Ascending aorta (tissue), 2 donors: ENCODE results near the gene CYSTM1. TPM values are rescaled to one million over a fixed set of nuclear protein-coding genes. Genes with fewer than 3 reads are reported as not detected.

Source experiments
- DNase-seq, 2 donors: peaks; one replicate each; pipeline ENCODE4 v3.0.0-alpha.2; 2019; ENCODE audit warnings: low spot score in 2 of 2
- H3K27ac ChIP-seq, 2 donors: fragments of 200-600 bp; sonication (generic); one replicate each; pipeline ENCODE4 v1.5.1; 2016 to 2017; ENCODE audit warnings: mild to moderate bottlenecking in 1 of 2
- H3K27me3 ChIP-seq: fragments of 200-600 bp; sonication (generic); one replicate; pipeline ENCODE4 v1.5.1; 2017
- H3K36me3 ChIP-seq, 2 donors: fragments of 200-600 bp; sonication (generic); one replicate each; pipeline ENCODE4 v1.5.1; 2016
- H3K4me1 ChIP-seq, 2 donors: fragments of 200-600 bp; sonication (generic); one replicate each; pipeline ENCODE4 v1.5.1; 2016 to 2017; ENCODE audit warnings: mild to moderate bottlenecking in 1 of 2
- H3K4me3 ChIP-seq, 2 donors: fragments of 200-600 bp; sonication (generic); one replicate each; pipeline ENCODE4 v1.5.1; 2016 to 2017; ENCODE audit warnings: mild to moderate bottlenecking in 1 of 2
- H3K9me3 ChIP-seq, 2 donors: fragments of 200-600 bp; sonication (generic); one replicate each; pipeline ENCODE4 v1.5.1; 2016
- intact Hi-C: fragments of 100-400 bp; cut with DNase I; formaldehyde crosslinking; loops from one replicate; pipeline ENCODE4 v1.15.1; 2023
- total RNA-seq: library from RNA; depleted of rRNA; stranded (reverse); fragments of >200 nt; gene quantifications from one replicate; pipeline ENCODE4 v1.1.0, GENCODE V29; 2016
- TF ChIP-seq, protein P1 (sequence below), 3 experiments: fragments of 200-600 bp in 2 of 3; fragments of 450-650 bp in 1 of 3; sonication (generic) in 2 of 3; IDR thresholded peaks; one replicate each; pipeline ENCODE4 v1.5.1; 2016 to 2019; ENCODE audit warnings: antibody characterized with exemption in 3 of 3, mild to moderate bottlenecking in 1 of 3, moderate library complexity in 1 of 3

The CYSTM1 gene
- total RNA-seq, 1 donor from 2014 or later = 66.3 TPM

DNA sequence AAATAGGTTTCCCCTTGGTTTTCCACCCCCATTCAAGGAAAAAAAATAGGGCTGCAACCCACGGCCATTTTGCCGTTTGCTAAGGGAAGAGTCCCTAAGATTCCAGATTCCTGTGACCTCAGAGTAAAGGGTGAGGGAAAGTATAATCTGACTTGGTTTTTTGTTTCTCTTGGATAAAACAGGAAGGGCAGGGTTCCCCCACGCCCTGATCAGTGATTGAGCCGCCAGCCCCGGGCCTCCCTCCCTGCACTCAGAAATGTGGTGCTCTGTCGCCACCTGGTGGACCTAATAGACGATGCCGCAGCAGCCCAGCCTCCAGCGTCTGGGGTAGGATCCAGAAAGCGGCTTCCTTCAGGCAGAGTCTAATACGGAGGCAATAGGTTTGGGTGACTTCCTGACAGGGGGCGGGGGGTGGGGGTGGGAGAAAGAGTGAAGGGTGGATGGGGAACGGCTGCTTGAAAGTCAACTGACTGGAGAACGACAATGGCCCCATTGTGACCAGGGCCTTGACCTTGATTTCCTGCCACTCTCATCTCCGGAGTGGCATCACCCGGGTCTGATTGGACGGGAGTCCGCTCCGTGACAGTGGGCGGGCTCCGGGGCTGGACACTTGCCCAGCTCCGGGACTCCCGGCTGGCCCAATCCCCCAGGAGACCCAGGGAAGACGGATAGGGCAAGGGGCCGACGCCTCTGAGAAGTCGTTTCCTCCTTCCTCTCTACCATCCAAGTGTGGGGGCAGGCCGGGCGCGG is 17.8 kb upstream of the CYSTM1 start:
- intact Hi-C loops = loop anchor here (1.0 to 5.0 kb wide), 3 partner anchors 12 to 370 kb away; no protein-coding TSS in a partner anchor
- H3K4me1 ChIP-seq = peaks cover 0 to 14% of the 10 kb centered on the region in 2 donors
- peak; percentile 39 to 93 for DNase-seq
- H3K27me3 ChIP-seq = peaks cover 3% of the 10 kb centered on the region
- TF ChIP-seq, protein P1, sequence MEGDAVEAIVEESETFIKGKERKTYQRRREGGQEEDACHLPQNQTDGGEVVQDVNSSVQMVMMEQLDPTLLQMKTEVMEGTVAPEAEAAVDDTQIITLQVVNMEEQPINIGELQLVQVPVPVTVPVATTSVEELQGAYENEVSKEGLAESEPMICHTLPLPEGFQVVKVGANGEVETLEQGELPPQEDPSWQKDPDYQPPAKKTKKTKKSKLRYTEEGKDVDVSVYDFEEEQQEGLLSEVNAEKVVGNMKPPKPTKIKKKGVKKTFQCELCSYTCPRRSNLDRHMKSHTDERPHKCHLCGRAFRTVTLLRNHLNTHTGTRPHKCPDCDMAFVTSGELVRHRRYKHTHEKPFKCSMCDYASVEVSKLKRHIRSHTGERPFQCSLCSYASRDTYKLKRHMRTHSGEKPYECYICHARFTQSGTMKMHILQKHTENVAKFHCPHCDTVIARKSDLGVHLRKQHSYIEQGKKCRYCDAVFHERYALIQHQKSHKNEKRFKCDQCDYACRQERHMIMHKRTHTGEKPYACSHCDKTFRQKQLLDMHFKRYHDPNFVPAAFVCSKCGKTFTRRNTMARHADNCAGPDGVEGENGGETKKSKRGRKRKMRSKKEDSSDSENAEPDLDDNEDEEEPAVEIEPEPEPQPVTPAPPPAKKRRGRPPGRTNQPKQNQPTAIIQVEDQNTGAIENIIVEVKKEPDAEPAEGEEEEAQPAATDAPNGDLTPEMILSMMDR (IDR thresholded peaks at IDR 0.05) = peak; percentile 90 to 92 (median 91)
- peak overlapping the region; percentile 47 to 51 for H3K4me3 ChIP-seq
- H3K36me3 ChIP-seq = no peaks in the 10 kb centered on the region
- no peaks in the 10 kb centered on the region for H3K9me3 ChIP-seq
- no peak overlapping the region for H3K27ac ChIP-seq

DNA sequence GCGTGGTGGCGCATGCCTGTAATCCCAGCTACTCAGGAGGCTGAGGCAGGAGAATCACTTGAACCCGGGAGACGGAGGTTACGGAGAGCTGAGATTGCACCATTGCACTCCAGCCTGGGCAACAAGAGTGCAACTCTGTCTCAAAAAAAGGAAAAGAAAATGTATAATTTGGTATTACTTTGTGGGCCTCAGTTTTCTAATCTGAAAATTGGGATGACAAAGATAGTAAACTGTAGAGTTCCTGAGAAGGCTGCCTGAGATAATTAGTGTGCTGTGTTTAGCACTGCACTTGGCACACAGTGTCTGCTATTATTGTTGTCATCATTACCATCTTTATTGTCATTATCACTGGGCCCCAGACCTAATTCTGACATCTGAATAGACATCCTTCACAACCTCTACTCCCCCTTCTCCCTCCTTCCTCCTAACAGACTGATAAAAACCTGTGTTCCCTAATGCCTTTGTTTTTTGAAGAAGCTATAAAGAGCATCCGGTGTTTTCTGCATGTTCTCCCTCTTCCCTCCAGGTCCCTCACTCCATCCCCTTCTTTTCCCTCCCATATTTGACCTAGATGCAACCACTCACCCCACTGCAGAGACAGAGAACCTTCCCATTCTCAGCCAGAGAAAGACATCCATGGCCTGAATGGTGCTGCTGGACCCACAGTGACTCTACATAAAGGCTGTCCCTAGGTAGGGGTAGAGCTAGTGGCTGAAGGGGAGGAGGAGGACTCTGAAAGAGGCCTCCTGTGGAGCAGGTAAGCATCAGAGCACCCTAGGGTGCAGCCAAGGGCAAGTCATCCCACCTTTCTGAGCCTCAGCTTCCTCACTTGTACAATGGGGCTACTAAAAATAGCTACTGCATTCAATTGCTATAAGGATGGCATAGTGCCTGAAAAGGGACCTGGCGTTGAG is 15.7 kb upstream of the CYSTM1 start:
- Histone ChIP-seq H3K27ac (no peak overlapping the region), H3K27me3 (peaks cover 3% of the 10 kb centered on the region), H3K4me1 (peaks cover 0 to 8% of the 10 kb centered on the region in 2 donors), H3K36me3 (no peaks in the 10 kb centered on the region), H3K9me3 (no peaks in the 10 kb centered on the region), H3K4me3 (no peak overlapping the region)
- peak in 1 of 2 donors; percentile 25 for DNase-seq
- intact Hi-C loops = loop anchor here (5.0 kb wide), 1 partner anchor 372 kb away; no protein-coding TSS in a partner anchor
- TF ChIP-seq, protein P1 (IDR thresholded peaks at IDR 0.05) = no peak

DNA sequence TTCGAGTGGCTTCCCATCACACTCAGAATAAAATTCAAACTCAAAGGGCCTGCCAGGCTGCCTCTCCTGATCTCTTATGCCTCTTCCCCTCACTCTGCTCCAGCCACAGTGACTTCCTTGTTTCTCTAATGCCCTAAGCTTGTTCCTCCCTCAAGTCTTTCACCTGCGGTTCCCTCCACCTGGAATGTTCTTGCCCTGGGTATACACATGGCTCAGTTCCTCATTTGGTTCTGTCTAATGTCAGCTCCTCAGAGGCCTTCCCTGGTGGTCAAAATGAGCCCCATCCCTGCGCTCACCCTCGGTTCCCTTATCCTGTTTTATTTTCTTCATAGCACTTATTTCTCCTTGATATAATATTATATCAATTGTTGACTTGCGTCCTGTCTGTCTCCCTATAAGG is 12.7 kb upstream of the CYSTM1 start:
- Histone ChIP-seq H3K27ac (no peak overlapping the region), H3K9me3 (no peaks in the 10 kb centered on the region), H3K36me3 (no peaks in the 10 kb centered on the region), H3K4me3 (no peak overlapping the region), H3K27me3 (peaks cover 3% of the 10 kb centered on the region), H3K4me1 (peaks cover 0 to 5% of the 10 kb centered on the region in 2 donors)
- TF ChIP-seq, protein P1 (IDR thresholded peaks at IDR 0.05) = no peak
- DNase-seq = no peak
- intact Hi-C loops = no loop called here

DNA sequence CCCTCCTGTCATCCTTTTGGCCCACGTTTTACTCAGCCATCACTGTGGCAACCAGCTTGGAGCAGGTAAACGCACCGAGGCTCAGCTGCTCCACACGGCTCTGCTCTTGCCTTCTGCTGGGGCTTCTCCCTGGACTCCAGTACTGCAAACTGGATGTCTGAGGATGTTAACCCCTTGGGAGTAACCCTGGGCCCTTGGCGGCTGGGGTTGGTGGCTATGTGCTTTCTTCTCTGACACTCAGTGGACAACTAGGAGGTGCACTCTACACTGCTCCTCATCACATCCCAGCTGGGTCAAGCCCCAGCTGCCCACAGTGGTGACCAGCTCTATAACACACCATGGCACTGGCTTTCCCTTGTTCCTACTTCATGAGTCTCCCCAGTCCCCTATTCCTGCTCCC is 12.2 kb upstream of the CYSTM1 start:
- H3K4me3 ChIP-seq = no peak overlapping the region
- intact Hi-C loops = no loop called here
- peaks cover 3% of the 10 kb centered on the region for H3K27me3 ChIP-seq
- no peak for DNase-seq
- no peaks in the 10 kb centered on the region for H3K9me3 ChIP-seq
- H3K27ac ChIP-seq = no peak overlapping the region
- no peaks in the 10 kb centered on the region for H3K4me1 ChIP-seq
- TF ChIP-seq, protein P1 (IDR thresholded peaks at IDR 0.05) = no peak
- no peaks in the 10 kb centered on the region for H3K36me3 ChIP-seq

DNA sequence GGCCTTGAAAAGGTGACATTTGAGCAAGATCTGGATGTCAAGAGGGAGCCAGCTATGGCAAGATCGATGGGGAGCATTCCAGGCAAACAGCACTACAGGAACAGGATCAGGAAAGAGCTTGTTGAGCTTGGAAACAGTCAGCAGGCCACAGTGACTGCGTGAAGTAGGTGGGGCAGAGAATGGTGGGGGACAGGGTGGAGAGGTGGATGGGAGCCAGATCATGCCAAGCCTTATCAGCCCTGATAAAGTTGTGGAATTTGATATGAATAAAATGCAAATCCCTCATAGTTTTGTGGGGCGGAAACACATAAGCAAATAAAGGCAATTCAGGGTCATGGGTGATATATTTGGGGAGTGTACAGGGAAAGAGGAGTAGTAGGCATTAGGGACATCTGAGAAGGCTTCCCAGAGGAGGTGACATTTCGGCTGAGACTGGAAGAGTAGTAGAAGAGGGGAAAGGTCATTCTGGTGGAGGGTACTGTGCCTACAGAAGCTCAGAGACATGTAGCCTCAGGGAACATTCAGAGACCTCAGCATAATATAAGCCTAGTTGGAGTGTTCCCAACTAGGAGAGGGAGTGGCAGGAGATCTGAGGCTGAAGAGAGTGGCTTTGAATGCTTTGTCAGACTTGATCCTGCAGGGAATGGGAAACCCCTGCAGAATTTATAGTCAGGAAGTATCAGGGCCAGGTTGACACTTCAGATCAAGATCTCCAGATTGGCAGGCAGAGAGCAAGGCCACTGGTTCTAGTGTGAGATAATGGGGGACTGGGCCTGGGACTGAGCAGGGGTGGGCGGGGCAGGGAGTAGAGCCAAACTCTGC is 9.7 kb upstream of the CYSTM1 start:
- intact Hi-C loops = no loop called here
- H3K4me3 ChIP-seq = no peak overlapping the region
- no peaks in the 10 kb centered on the region for H3K36me3 ChIP-seq
- DNase-seq = no peak
- TF ChIP-seq, protein P1 (IDR thresholded peaks at IDR 0.05) = no peak
- H3K9me3 ChIP-seq = no peaks in the 10 kb centered on the region
- H3K27ac ChIP-seq = peak overlapping the region in 1 of 2 donors; percentile 19
- H3K4me1 ChIP-seq = no peaks in the 10 kb centered on the region
- peaks cover 3% of the 10 kb centered on the region for H3K27me3 ChIP-seq
